HEK293 (cell line): Measurements from ENCODE around the gene RAB11FIP5.

Experiments used
- CTCF ChIA-PET: fragments of 350-600 bp; formaldehyde crosslinking; extraction: SDS; loops from one replicate; lab custom pipeline; 2021; ENCODE audit warnings: antibody characterized with exemption; lab: Yijun Ruan, JAX
- POLR2A ChIA-PET: fragments of 300-600 bp; formaldehyde crosslinking; extraction: SDS; loops from one replicate; lab custom pipeline; 2020; ENCODE audit warnings: antibody characterized with exemption, inconsistent platforms; lab: Yijun Ruan, JAX
- H3K27ac ChIP-seq: fragments of 200-500 bp; sonication (Bioruptor generic); 2 replicates; pipeline ENCODE4 v1.5.1; 2014; ENCODE audit warnings: low read depth, low read length, control low read depth, inconsistent platforms; ENCODE audit errors: extremely low read depth
- H3K36me3 ChIP-seq, 2 experiments: fragments of 200-500 bp in 1 of 2; sonication (Bioruptor generic) in 1 of 2; 1 replicate in 1 of 2; 2 replicates in 1 of 2; pipeline ENCODE4 v1.5.1; 2014 to 2017; ENCODE audit warnings: inconsistent platforms in 2 of 2, low read length in 2 of 2; ENCODE audit not compliant: control insufficient read depth in 2 of 2, insufficient read depth in 1 of 2
- H3K4me1 ChIP-seq: fragments of 200-500 bp; sonication (Bioruptor generic); 2 replicates; pipeline ENCODE4 v1.5.1; 2014; ENCODE audit warnings: mild to moderate bottlenecking, low read length, inconsistent platforms; ENCODE audit not compliant: control insufficient read depth, insufficient read depth
- H3K4me3 ChIP-seq: 2 replicates; pipeline ENCODE4 v1.5.1; 2011; ENCODE audit warnings: low read depth, mild to moderate bottlenecking, control low read depth, low read length, moderate library complexity
- H3K9me3 ChIP-seq: fragments of 200-500 bp; sonication (Bioruptor generic); 2 replicates; pipeline ENCODE4 v1.5.1; 2014; ENCODE audit warnings: low read depth, low read length, inconsistent platforms; ENCODE audit not compliant: control insufficient read depth, insufficient read depth
- BCL6B ChIP-seq: fragments of 450-650 bp; formaldehyde crosslinking; IDR thresholded peaks from 2 replicates; pipeline ENCODE4 v1.5.1; 2017; ENCODE audit warnings: missing biosample characterization, missing genetic modification characterization
- GLIS1 ChIP-seq: fragments of 450-650 bp; formaldehyde crosslinking; IDR thresholded peaks from 2 replicates; pipeline ENCODE4 v1.5.1; 2016; ENCODE audit warnings: missing biosample characterization, missing genetic modification characterization
- HIC1 ChIP-seq: fragments of 450-650 bp; formaldehyde crosslinking; IDR thresholded peaks from 2 replicates; pipeline ENCODE4 v1.5.1; 2016; ENCODE audit warnings: missing biosample characterization, missing genetic modification characterization
- HOXC10 ChIP-seq: sonication (generic); formaldehyde crosslinking; IDR thresholded peaks from 2 replicates; pipeline ENCODE4 v1.8.1; 2023; ENCODE audit warnings: mild to moderate bottlenecking, missing genetic modification reagents
- KLF17 ChIP-seq: fragments of 450-650 bp; formaldehyde crosslinking; IDR thresholded peaks from 2 replicates; pipeline ENCODE4 v1.5.1; 2016; ENCODE audit warnings: missing biosample characterization, missing genetic modification characterization
- KLF7 ChIP-seq: fragments of 450-650 bp; formaldehyde crosslinking; IDR thresholded peaks from 2 replicates; pipeline ENCODE4 v1.5.1; 2016; ENCODE audit warnings: missing biosample characterization, missing genetic modification characterization, borderline replicate concordance
- SCRT1 ChIP-seq: fragments of 450-650 bp; formaldehyde crosslinking; IDR thresholded peaks from 2 replicates; pipeline ENCODE4 v1.5.1; 2016; ENCODE audit warnings: missing biosample characterization, missing genetic modification characterization, borderline replicate concordance
- SCRT2 ChIP-seq: fragments of 450-650 bp; formaldehyde crosslinking; IDR thresholded peaks from 2 replicates; pipeline ENCODE4 v1.5.1; 2016; ENCODE audit warnings: missing biosample characterization, missing genetic modification characterization
- SETDB1 ChIP-seq: IDR thresholded peaks from one replicate; pipeline ENCODE4 v1.6.1; 2017; ENCODE audit warnings: mild to moderate bottlenecking, low read length, moderate library complexity, mixed read lengths; ENCODE audit not compliant: insufficient read length
- YY2 ChIP-seq: fragments of 450-650 bp; formaldehyde crosslinking; IDR thresholded peaks from 2 replicates; pipeline ENCODE4 v1.5.1; 2016; ENCODE audit warnings: missing biosample characterization, missing genetic modification characterization
- ZBTB17 ChIP-seq: fragments of 450-650 bp; formaldehyde crosslinking; IDR thresholded peaks from 2 replicates; pipeline ENCODE4 v1.5.1; 2016; ENCODE audit warnings: missing biosample characterization, missing genetic modification characterization
- ZNF132 ChIP-seq: fragments of 450-650 bp; formaldehyde crosslinking; IDR thresholded peaks from 2 replicates; pipeline ENCODE4 v1.5.1; 2017; ENCODE audit warnings: missing biosample characterization, missing genetic modification characterization, borderline replicate concordance
- ZNF174 ChIP-seq: fragments of 450-650 bp; formaldehyde crosslinking; IDR thresholded peaks from 2 replicates; pipeline ENCODE4 v1.5.0; 2017; ENCODE audit warnings: missing biosample characterization, mild to moderate bottlenecking, missing genetic modification characterization
- ZNF335 ChIP-seq: fragments of 450-650 bp; formaldehyde crosslinking; conservative IDR thresholded peaks from 2 replicates; pipeline ENCODE4 v1.5.1; 2016; ENCODE audit warnings: missing biosample characterization, missing genetic modification characterization
- ZNF350 ChIP-seq: fragments of 450-650 bp; formaldehyde crosslinking; IDR thresholded peaks from 2 replicates; pipeline ENCODE4 v1.5.0; 2017; ENCODE audit warnings: missing biosample characterization, mild to moderate bottlenecking, missing genetic modification characterization
- ZNF433 ChIP-seq: fragments of 450-650 bp; formaldehyde crosslinking; IDR thresholded peaks from 2 replicates; pipeline ENCODE4 v1.5.1; 2016; ENCODE audit warnings: missing biosample characterization, missing genetic modification characterization, low read depth
- ZNF510 ChIP-seq: fragments of 450-650 bp; formaldehyde crosslinking; IDR thresholded peaks from 2 replicates; pipeline ENCODE4 v1.5.1; 2018; ENCODE audit warnings: mild to moderate bottlenecking, missing genetic modification characterization, missing biosample characterization; ENCODE audit not compliant: insufficient replicate concordance
- ZNF514 ChIP-seq: fragments of 450-650 bp; formaldehyde crosslinking; IDR thresholded peaks from 2 replicates; pipeline ENCODE4 v1.5.1; 2016; ENCODE audit warnings: missing biosample characterization, missing genetic modification characterization
- ZNF555 ChIP-seq: fragments of 450-650 bp; formaldehyde crosslinking; conservative IDR thresholded peaks from 2 replicates; pipeline ENCODE4 v1.5.1; 2017; ENCODE audit warnings: missing biosample characterization, mild to moderate bottlenecking, missing genetic modification characterization, inconsistent platforms
- ZNF624 ChIP-seq: fragments of 450-650 bp; formaldehyde crosslinking; IDR thresholded peaks from 2 replicates; pipeline ENCODE4 v1.5.1; 2017; ENCODE audit warnings: missing biosample characterization, missing genetic modification characterization
- ZNF629 ChIP-seq: fragments of 450-650 bp; formaldehyde crosslinking; IDR thresholded peaks from 2 replicates; pipeline ENCODE4 v1.5.1; 2017; ENCODE audit warnings: missing biosample characterization, missing genetic modification characterization
- ZNF701 ChIP-seq: fragments of 450-650 bp; formaldehyde crosslinking; IDR thresholded peaks from 2 replicates; pipeline ENCODE4 v1.5.1; 2016; ENCODE audit warnings: missing biosample characterization, missing genetic modification characterization
- ZNF747 ChIP-seq: fragments of 450-650 bp; formaldehyde crosslinking; IDR thresholded peaks from 2 replicates; pipeline ENCODE4 v1.5.1; 2016; ENCODE audit warnings: missing biosample characterization, missing genetic modification characterization
- ZNF776 ChIP-seq: fragments of 450-650 bp; formaldehyde crosslinking; IDR thresholded peaks from 2 replicates; pipeline ENCODE4 v1.5.0; 2017; ENCODE audit warnings: missing biosample characterization, missing genetic modification characterization, borderline replicate concordance
- ZNF791 ChIP-seq: fragments of 450-650 bp; formaldehyde crosslinking; IDR thresholded peaks from 2 replicates; pipeline ENCODE4 v1.5.1; 2016; ENCODE audit warnings: missing biosample characterization, missing genetic modification characterization
- ZSCAN16 ChIP-seq: fragments of 450-650 bp; formaldehyde crosslinking; IDR thresholded peaks from 2 replicates; pipeline ENCODE4 v1.5.1; 2016; ENCODE audit warnings: missing biosample characterization, missing genetic modification characterization
- ZSCAN23 ChIP-seq: fragments of 450-650 bp; formaldehyde crosslinking; IDR thresholded peaks from 2 replicates; pipeline ENCODE4 v1.5.1; 2016; ENCODE audit warnings: missing biosample characterization, missing genetic modification characterization
- TF ChIP-seq, protein P1 (sequence below): fragments of 450-650 bp; formaldehyde crosslinking; IDR thresholded peaks from 2 replicates; pipeline ENCODE4 v1.5.1; 2016; ENCODE audit warnings: missing biosample characterization, missing genetic modification characterization, borderline replicate concordance

The RAB11FIP5 gene

DNA sequence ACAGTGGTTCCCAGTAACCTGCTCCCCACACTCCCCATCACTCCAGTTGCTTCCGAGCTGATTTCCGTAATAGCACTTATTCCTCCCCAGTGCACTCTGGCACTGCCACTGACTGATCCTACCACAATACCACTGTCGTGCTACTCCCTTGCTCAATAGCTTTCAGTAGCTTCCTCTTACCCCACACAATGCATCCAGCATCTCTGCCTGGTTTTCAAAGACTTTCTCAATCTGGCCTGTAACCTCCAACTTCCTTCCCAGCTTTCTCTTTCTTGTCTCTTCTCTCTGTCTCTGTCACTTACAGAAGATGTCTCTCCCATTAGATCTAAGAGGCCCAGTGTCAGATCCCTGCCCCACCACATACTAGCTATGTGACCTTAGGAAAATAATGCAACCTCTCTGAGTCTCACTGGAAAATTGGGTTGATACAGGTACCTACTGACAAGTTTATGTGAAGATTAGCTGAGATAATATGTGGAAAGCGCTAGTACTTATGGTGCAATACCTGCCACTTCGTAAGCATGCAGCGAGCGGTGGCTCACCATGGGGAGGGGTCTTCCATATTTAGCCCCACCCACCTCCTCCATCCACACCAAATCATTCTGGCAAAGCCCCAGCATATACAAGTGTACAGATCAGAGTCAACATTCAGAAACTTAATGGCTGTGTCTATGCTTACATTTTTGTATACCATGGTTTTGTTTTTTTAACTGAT lies 77.9 kb downstream of the RAB11FIP5 start:
- no peak overlapping the region for H3K4me3 ChIP-seq
- POLR2A ChIA-PET: no interaction called here
- no peaks in the 10 kb centered on the region for H3K4me1 ChIP-seq
- TF ChIP-seq ZNF132 (tag by site-specific recombination): no peak
- TF ChIP-seq HIC1 (tag by site-specific recombination): no peak
- TF ChIP-seq ZSCAN23 (tag by site-specific recombination): no peak
- no peak for TF ChIP-seq ZNF791 (tag by site-specific recombination)
- no peak for TF ChIP-seq ZNF514 (tag by site-specific recombination)
- no peak for TF ChIP-seq ZNF624
- no peak for TF ChIP-seq SCRT1 (tag by site-specific recombination)
- TF ChIP-seq ZNF335 (tag by site-specific recombination): no peak
- no peak for TF ChIP-seq ZNF701 (tag by site-specific recombination)
- TF ChIP-seq SETDB1: no peak
- no peak for TF ChIP-seq HOXC10 (CRISPR knock-in tag)
- no peak for TF ChIP-seq ZSCAN16
- TF ChIP-seq ZBTB17 (tag by site-specific recombination): no peak
- no peak for TF ChIP-seq GLIS1 (tag by site-specific recombination)
- TF ChIP-seq ZNF174 (tag by site-specific recombination): no peak
- TF ChIP-seq BCL6B: no peak
- no peak for TF ChIP-seq ZNF350
- H3K27ac ChIP-seq: no peak overlapping the region
- CTCF ChIA-PET: interaction anchor here (0.8 to 1.0 kb wide), 3 partner anchors 20 to 142 kb away, joined by 3 read pairs; no protein-coding TSS in a partner anchor
- H3K9me3 ChIP-seq: no peaks in the 10 kb centered on the region
- H3K36me3 ChIP-seq: peaks cover 0 to 6% of the 10 kb centered on the region in 2 experiments; a peak in 1 of 3 replicates

DNA sequence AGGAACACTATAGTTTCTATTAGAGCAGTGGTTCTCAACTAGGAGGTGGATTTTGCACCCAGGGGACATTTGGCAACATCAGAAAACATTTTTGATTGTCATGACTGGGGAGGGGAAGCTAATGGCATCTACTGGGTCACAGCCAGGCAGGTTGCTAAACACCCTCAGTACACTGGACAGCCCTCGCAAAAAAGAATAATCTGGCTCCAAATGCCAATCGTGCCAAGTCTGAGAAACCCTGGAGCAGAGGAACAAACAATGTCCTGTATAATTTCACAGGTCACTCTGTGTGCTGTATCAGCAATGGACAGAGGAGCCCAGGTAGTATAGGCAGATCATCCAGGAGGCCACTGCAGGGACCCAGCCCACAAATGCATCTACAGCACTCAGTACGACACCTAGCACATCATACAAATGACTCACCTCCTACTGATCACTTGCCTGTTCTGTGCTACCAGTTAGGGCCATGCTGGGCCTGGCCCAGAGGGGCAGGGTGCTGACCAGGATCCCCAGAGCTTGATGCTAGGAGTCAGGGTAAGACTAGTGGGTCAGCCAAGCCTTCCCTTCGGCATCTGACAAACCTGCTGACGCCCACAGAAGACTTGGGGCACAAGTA lies 78.9 kb downstream of the RAB11FIP5 start:
- Histone ChIP-seq H3K4me3 (no peak overlapping the region), H3K27ac (no peak overlapping the region), H3K36me3 (peaks cover 0 to 6% of the 10 kb centered on the region in 2 experiments; a peak in 1 of 3 replicates), H3K9me3 (no peaks in the 10 kb centered on the region), H3K4me1 (peaks cover under 1% of the 10 kb centered on the region; the same call in 1 of the 2 replicates)
- CTCF ChIA-PET: interaction anchor here (1.0 kb wide), 1 partner anchor 39 kb away, joined by 3 read pairs; no protein-coding TSS in a partner anchor
- POLR2A ChIA-PET: no interaction called here
- no peak for TF ChIP-seq ZNF555 (tag by site-specific recombination)
- no peak for TF ChIP-seq ZNF510 (tag by site-specific recombination)
- no peak for TF ChIP-seq KLF17 (tag by site-specific recombination)
- TF ChIP-seq, protein P1, sequence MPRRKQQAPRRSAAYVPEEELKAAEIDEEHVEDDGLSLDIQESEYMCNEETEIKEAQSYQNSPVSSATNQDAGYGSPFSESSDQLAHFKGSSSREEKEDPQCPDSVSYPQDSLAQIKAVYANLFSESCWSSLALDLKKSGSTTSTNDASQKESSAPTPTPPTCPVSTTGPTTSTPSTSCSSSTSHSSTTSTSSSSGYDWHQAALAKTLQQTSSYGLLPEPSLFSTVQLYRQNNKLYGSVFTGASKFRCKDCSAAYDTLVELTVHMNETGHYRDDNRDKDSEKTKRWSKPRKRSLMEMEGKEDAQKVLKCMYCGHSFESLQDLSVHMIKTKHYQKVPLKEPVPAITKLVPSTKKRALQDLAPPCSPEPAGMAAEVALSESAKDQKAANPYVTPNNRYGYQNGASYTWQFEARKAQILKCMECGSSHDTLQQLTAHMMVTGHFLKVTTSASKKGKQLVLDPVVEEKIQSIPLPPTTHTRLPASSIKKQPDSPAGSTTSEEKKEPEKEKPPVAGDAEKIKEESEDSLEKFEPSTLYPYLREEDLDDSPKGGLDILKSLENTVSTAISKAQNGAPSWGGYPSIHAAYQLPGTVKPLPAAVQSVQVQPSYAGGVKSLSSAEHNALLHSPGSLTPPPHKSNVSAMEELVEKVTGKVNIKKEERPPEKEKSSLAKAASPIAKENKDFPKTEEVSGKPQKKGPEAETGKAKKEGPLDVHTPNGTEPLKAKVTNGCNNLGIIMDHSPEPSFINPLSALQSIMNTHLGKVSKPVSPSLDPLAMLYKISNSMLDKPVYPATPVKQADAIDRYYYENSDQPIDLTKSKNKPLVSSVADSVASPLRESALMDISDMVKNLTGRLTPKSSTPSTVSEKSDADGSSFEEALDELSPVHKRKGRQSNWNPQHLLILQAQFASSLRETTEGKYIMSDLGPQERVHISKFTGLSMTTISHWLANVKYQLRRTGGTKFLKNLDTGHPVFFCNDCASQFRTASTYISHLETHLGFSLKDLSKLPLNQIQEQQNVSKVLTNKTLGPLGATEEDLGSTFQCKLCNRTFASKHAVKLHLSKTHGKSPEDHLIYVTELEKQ (tag by site-specific recombination): no peak
- TF ChIP-seq ZNF433: no peak
- TF ChIP-seq ZNF629 (tag by site-specific recombination): no peak
- no peak for TF ChIP-seq ZNF776 (tag by site-specific recombination)
- no peak for TF ChIP-seq ZNF747 (tag by site-specific recombination)
- TF ChIP-seq KLF7 (tag by site-specific recombination): no peak
- no peak for TF ChIP-seq YY2 (tag by site-specific recombination)
- no peak for TF ChIP-seq SCRT2 (tag by site-specific recombination)
